SK-MEL-5 (cell line): ENCODE measurements around the gene ANKRD40CL. TPM values are rescaled to one million over a fixed set of nuclear protein-coding genes. Genes with fewer than 3 reads are reported as not detected.
"Not testable (repeated sequence)": the region's sequence is repeated elsewhere in the genome, so short reads cannot be mapped to it uniquely, and the experiment has no call there.

ENCODE experiments used
- DNase-seq: peaks from one replicate; pipeline ENCODE4 v3.0.0-alpha.2; 2016; ENCODE audit warnings: low read depth, low spot score
- in situ Hi-C: cut with HindIII; loops from 2 replicates; pipeline ENCODE4 v1.10.0; 2016; ENCODE audit warnings: low sequenced_read_pairs, high pct_unique_total_duplicates, low pct_unique_long_range_greater_than_20kb
- polyA plus RNA-seq, 2 experiments: library from polyadenylated mRNA; depleted of rRNA; stranded (reverse); fragments of >200 nt; gene quantifications; 2 replicates each; pipeline ENCODE4 v1.2.3, GENCODE V29; 2015
- total RNA-seq: library from RNA; depleted of rRNA; stranded (reverse); fragments of >200 nt; shearing (Covaris generic); gene quantifications from 2 replicates; pipeline ENCODE4 v1.2.3, GENCODE V29; 2014; rRNA removed

ANKRD40CL gene, protein sequence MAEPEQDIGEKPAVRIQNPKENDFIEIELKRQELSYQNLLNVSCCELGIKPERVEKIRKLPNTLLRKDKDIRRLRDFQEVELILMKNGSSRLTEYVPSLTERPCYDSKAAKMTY
- not detected in 2 replicates for total RNA-seq
- not detected in 2 replicates for polyA plus RNA-seq (2015; cell fraction: cytosol; rRNA removed)
- not detected in 2 replicates for polyA plus RNA-seq (2015; cell fraction: nucleus; rRNA removed)

DNA sequence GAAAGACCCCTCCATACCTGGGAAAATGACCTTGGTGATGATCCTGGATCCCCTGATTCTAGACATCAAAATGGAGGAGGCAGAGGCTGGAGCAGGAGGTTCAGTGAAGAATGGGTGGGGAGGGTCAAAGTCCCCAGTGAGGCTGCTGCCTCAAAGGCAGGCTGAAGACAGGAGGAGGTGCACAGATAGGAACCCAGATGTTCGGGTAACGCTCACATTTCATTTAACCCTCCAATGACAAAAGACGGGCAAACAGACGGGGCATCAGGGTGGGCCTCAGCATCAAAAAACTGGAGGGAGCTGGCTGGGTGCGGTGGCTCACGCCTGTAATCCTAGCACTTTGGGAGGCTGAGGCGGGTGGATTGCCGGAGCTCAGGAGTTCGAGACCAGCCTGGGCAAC lies at the start of gene ANKRD40CL:
TSS of gene ANKRD40CL (minus strand) at position 73 of the 400 bp plus-strand sequence. CDS start 605 bp downstream, outside the sequence.
- in situ Hi-C loops, result no loop called here
- no peak for DNase-seq

DNA sequence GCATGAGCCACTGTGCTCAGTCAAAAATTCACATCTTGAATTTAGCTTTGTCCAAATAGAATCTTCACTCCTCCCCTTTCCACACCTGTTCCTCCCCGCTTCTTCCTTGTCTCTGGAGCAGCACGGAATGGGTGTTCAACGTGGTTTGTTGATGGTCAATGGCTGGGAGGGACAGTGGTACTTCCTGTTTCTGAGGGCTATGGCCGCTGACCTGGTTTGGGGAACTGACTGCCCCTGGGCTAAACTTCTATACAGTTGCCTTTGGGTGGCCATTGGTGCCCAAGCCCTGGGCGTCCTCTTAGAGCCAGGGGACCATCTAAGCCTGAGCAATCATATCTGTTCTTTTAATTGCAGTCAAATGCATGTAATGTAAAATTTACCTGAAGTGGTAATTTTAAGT lies 49.0 kb upstream of the ANKRD40CL start:
- in situ Hi-C loops, result no loop called here
- DNase-seq, result no peak

DNA sequence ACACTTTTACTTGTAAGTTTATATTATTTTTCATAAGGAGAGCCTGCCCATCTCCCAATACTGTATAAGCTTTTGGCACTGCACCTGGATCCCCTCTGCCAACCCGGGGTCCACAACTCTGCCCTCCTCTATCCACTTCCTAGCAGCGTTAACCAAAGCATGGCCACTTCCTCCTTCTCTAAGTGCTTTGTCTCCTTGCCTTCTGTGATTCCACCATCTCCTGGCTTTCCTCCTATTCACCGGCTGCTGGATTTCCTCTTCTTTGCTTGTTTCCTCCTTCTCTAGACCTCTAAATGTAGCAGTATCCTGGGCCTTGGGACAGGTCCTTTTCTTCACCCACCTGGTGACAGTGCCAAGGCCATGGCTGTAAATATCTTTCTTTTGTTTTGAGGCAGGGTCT lies 48.1 kb upstream of the ANKRD40CL start:
- in situ Hi-C loops, result no loop called here
- no peak for DNase-seq

DNA sequence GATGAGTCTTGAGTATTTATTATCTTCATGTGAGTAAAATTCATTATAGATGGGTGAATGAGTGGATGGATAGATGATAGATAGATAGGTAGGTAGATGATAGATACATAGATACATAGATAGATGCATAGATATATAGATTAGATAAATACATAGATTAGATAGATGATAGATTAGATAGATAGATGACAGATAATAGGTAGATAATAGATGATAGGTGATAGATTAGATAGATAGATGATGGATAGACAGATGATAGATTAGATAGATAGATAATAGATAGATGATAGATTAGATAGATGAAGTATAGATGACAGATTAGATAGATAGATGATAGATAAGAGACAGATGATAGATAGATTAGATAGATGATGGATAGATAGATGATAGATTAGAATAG lies 46.3 kb upstream of the ANKRD40CL start:
- DNase-seq, result no peak
- in situ Hi-C loops, result no loop called here

DNA sequence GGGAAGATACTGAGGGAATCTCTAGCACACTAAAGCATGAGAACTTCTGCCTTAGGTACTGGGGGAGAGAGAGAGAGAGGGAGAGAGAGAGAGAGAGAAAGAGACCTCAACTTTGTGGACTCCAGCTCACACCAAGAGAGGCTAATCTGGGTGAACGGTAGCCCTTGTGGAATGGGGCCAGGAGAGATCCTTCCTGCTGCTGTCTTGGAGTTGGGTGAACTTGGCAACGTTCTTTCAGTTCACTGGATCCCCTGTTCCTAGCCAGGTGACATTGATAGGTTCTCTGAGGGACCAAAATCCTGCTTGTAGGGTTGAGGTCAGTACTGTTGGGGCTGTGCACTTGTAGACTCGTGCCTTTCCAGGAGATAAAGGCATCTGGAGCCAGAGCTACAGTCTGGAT lies 41.6 kb upstream of the ANKRD40CL start:
- DNase-seq, result no peak
- in situ Hi-C loops, result no loop called here

DNA sequence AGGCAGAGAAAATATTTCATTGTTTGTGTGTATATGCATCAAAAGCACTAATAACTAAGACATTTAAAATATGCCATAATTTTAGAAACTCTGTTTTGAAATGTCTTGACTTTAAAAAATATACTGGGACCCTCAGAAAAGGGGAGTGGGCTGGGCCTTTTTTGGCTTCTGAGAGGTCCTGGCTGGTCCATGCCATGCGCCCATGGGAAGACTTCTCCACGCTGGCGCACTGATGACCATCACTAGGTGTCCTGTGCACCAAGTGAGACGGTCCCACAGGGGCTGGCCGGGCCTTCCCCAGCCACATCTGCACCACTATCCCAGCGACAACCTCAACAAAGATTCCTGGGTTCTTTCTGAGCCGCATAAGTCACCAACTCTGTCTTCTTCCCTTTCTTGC lies 41.1 kb upstream of the ANKRD40CL start:
- in situ Hi-C loops, result no loop called here
- DNase-seq, result no peak

DNA sequence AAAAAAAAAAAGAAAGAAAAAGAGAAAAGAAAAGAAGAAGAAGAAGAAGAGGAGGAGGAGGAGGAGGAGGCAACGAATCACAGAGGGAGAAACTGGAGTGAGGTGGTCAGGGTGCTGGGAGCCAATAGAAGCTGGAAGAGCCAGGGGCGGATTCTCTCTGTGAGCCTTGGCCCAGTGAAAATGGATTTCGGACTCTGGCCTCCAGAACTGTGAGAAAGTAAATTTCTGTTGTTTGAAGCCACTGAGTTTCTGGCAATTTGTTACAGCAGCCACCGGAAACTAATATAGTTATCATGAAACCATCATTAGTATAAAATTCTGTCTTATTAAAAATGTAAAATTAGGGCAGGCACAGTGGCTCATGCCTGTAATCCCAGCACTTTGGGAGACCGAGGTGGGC lies 40.4 kb upstream of the ANKRD40CL start:
- in situ Hi-C loops, result no loop called here

DNA sequence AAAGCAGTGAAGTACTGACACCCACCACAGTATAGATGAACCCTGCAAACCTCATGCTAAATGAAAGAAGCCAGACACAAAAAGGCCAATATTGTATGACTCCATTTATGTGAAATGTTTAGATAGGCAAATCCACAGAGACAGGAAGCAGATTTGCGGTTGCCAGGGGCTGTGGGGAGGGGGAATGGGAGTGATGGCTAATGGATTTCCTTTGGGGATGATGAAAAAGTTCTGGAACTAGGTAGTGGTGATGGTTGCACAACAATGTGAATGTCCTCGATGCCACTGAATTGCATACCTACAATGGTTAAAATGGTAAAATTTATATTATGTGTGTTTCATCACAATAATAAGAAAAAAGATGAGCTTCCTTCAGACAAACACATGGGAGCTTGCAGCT lies 39.7 kb upstream of the ANKRD40CL start:
- DNase-seq, result no peak
- in situ Hi-C loops, result no loop called here

More for the DNA sequence above, 40.4 kb upstream of the ANKRD40CL start:
- no peak for DNase-seq

DNA sequence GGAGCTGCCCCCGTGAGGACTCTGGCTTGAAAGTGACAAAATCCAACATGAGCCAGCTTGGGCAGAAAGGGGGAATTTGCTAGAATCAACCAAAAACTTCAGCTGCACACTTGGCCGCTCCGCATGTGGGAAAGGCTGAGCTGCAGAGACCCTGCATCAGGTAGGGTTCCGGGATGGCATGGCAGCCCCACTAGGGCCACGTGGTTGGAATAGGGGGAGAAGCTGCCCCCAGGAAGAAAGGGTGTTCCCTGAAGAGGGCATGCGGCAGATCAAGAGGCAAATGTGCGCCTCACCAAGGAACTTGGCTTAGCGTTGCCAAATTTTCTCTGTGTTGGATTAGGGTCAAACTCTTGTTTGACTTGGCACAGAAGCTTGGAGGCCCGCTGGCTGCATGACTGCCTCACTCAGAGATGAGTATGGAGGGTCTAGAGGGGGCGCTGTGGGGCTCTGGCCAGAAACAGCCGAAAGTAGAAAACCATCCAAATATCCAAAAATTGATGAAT lies 38.9 kb upstream of the ANKRD40CL start:
- in situ Hi-C loops, result no loop called here

DNA sequence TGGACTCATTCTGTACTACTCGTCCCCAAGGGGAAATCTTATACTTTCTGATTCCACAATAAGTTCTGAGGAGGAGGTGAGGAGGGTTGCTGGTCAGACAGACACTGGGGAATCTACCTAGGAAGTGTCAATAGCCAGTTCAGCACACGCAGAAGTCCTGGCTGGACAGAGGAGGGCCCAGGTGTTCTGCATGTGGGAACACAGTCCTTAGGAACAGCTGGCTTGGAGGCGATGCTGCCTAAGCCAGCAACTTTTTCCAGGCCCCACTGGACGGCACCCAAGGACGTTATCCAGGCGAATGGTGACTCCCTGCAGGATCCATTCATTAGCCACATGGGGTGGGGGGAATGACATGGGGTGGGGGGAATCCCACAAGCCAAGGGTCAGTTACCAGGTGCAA lies 38.2 kb upstream of the ANKRD40CL start:
- in situ Hi-C loops, result no loop called here
- DNase-seq, result no peak

More for the DNA sequence above, 38.9 kb upstream of the ANKRD40CL start:
- no peak for DNase-seq

DNA sequence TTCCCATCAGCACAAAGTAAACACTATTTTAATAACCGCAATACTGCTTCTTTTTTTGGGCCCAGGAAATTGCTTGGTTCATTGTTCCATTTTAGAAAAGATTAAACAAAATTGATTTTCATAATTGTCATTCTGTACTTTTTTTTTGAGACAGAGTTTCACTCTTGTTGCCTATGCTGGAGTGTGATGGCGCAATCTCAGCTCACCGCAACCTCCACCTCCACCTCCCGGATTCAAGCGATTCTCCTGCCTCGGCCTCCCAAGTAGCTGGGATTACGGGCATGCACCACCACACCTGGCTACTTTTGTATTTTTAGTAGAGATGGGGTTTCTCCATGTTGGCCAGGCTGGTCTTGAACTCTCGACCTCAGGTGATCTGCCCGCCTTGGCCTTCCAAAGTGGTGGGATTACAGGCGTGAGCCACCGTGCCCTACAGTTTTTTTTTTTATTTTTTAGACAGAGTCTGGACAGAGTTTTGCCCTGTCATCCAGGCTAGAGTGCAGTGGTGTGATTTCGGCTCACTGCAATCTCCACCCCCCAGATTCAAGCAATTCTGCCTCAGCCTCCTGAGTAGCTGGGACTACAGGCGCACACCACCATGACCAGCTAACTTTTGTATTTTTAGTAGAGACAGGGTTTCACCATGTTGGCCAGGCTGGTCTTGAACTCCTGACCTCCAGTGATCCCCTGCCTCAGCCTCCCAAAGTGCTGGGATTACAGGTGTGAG lies 37.6 kb upstream of the ANKRD40CL start:
- in situ Hi-C loops, DNase-seq: not testable (repeated sequence)

DNA sequence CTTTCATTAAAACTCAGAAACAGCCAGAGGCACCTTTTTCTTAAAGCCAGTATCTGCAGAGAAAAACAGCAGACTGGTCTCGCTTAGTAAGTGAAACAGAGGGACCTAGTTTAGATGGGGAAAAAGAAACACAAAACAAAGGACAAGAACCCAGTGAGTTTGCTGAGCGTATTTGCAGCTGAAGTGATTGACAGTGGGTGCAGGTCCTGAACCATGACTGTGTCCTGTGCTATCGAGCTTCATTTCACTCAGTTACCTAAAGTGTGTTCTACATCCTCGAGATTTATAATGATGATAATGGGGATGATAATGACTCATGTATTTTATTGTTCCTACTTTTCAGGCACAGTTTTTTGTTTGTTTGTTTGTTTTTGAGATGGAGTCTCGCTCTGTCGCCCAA lies 36.4 kb upstream of the ANKRD40CL start:
- no peak for DNase-seq
- in situ Hi-C loops, result no loop called here

DNA sequence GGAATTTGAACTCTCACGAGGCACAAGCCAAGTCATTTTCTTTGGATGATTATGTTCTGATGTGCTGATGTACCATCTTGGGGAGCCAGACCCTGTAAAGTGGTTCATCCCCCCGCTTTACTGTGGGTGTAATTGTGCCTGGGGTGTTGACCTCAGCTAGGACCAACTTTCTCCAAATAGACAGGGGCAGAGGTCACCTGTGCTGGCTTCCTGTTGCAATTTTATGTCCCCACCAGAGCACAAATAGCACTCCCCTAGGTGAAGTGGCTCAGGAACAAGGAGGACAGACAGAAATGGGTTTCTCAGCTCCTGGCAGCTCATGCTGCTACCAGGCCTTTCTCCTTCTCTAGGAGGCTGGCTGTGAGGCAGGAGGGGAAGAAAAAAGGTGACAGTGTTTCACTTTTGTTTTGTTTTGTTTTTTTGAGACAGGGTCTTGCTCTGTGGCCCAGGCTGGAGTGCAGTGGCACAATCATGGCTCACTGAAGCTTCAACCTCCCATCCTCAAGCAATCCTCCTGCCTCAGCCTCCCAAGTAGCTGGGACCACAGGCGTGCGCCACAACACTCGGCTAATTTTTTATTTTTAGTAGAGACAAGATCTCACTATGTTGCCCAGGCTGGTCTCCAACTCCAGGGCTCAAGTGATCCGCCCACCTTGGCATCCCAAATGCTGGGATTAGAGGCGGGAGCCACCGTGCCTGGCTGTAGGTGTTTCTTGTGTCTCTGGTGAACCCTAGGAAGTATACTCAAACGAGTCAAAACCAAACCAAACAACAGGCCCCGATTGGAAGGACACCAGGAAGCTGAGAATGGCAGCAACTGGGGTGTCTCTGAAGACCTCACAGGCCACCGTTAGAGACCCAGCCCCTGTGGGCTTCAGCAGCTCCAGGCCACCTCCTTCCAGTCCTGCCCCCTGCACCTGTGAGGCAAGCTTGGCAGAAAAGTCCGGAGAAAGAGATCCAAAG lies 35.6 kb upstream of the ANKRD40CL start:
- in situ Hi-C loops, result no loop called here
- DNase-seq, result no peak

DNA sequence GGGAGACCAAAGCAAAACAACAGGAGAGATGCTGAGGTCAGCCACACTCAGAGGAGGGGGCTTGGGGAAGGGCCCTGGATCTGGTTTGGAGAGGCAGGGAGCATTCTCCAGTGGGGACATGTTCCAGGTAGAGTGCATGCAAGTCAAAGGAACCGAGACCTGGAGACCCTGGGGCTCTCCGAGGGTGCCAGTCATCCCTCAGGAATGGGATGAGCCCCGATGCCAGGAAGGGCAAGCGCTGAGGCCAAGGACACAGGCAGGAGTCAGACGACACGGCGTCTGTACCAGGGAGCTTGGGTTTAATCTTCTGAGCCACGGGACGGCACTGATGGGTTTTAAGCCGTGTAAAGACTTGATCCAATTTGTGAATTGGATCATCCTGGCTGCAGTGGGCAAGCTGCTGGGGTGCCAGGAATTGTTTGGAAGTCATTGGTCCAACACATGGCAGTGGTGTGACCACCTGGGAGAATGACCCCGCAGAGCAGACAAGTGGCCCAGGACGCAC lies 32.9 kb upstream of the ANKRD40CL start:
- DNase-seq, result no peak
- in situ Hi-C loops, result no loop called here

DNA sequence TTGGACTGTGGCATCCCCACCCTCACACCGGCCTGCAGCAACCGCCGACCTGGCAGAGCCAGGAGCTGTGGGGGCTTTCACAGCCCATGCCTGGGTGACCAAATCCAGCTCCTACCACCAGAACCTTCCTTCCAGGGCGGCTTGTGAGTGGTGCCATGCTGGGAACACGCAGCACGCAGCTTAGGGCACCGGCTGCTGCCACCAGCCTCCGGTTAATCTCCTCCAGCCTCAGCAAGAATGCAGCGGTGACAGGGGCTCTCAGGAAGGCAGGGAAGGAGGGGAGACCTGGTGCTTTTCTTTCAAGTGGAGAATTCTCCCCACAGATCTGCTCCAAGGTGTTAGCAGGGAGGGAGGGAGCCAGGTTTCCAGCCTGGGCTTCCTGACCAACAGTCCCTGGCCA lies 32.3 kb upstream of the ANKRD40CL start:
- DNase-seq, result no peak
- in situ Hi-C loops, result no loop called here

DNA sequence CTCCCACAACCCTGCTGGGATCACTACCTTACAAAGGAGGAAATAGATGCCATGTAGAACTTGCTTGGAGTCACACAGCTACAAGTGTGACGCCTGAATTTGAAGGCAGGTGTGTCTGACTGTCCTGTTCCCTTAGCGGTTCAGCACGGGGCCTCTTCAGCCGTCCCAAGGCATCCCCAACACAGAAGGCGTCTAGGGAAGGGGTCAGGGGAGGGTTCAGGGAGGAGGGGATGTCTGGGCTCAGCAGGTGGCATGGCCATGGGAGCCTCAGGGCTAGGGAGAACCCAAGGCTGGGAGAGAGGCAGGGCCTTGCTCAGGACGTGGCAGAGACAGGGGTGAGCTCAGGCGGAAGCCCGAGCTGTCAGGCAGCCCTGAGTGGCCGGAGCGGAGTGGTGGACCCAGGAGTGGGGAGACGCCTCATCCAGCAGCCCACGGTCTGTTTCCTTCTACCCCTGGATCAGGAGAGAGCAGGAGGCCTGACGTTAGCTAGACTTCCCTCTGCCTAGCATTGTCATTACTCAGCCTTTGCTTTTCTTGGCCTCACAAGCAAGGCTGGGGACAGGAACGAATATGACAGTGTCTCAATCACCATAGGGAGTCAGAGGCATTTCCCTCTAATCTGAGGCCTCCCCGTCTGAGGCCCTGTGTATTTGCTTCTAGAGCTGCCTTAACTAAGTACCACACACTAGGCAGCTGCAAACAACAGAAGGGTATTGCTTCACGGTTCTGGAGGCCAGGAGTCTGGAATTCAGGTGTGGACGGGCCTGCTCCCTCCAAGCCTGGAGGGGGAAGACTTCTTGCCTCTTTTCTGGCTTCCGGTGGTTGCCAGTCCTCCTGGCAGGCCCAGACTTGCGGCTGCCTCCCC lies 31.3 kb upstream of the ANKRD40CL start:
- DNase-seq, result no peak
- in situ Hi-C loops, result no loop called here
